Neural progenitor cell (in vitro differentiated cells): Measurements from ENCODE around the gene B3GNT4. TPM values are rescaled to one million over a fixed set of nuclear protein-coding genes. Genes with fewer than 3 reads are reported as not detected.

Source experiments
- DNase-seq: peaks from one replicate; pipeline ENCODE4 v3.0.0-alpha.2; 2016; ENCODE audit warnings: low spot score
- H2AFZ ChIP-seq: fragments of 200-600 bp; sonication (generic); replicated peaks from 2 replicates; pipeline ENCODE4 v1.6.1; 2016; ENCODE audit warnings: antibody characterized with exemption
- H3F3A ChIP-seq: fragments of 200-600 bp; sonication (generic); 2 replicates; pipeline ENCODE4 v1.6.1; 2016; ENCODE audit warnings: antibody characterized with exemption, low read depth
- H3K27ac ChIP-seq: fragments of 200-600 bp; sonication (generic); 2 replicates; pipeline ENCODE4 v1.5.1; 2016; ENCODE audit warnings: mild to moderate bottlenecking
- H3K27me3 ChIP-seq: fragments of 200-600 bp; sonication (generic); 2 replicates; pipeline ENCODE4 v1.6.1; 2016; ENCODE audit warnings: mild to moderate bottlenecking, moderate library complexity
- H3K36me3 ChIP-seq: fragments of 200-600 bp; sonication (generic); 2 replicates; pipeline ENCODE4 v1.5.1; 2016
- H3K4me1 ChIP-seq: fragments of 200-600 bp; sonication (generic); 2 replicates; pipeline ENCODE4 v1.6.1; 2016; ENCODE audit warnings: mixed run types
- H3K4me2 ChIP-seq: fragments of 200-600 bp; sonication (generic); 2 replicates; pipeline ENCODE4 v1.6.1; 2016
- H3K4me3 ChIP-seq: fragments of 200-600 bp; sonication (generic); 2 replicates; pipeline ENCODE4 v1.5.1; 2016
- H3K79me2 ChIP-seq: fragments of 200-600 bp; sonication (generic); 2 replicates; pipeline ENCODE4 v1.6.1; 2016; ENCODE audit warnings: low read depth
- H3K9ac ChIP-seq: fragments of 200-600 bp; sonication (generic); 2 replicates; pipeline ENCODE4 v1.6.1; 2016
- H3K9me3 ChIP-seq: fragments of 200-600 bp; sonication (generic); 2 replicates; pipeline ENCODE4 v1.5.1; 2016; ENCODE audit warnings: low read depth
- H4K20me1 ChIP-seq: fragments of 200-600 bp; sonication (generic); 2 replicates; pipeline ENCODE4 v1.6.1; 2016; ENCODE audit warnings: low read depth
- H3K27ac Mint-ChIP-seq: 3 replicates; pipeline ENCODE4 v1.8.0; 2021; ENCODE audit warnings: mixed read lengths
- H3K27me3 Mint-ChIP-seq: 2 replicates; pipeline ENCODE4 v1.8.0; 2022; ENCODE audit warnings: low read depth, mild to moderate bottlenecking, inconsistent platforms, moderate library complexity, mixed read lengths; ENCODE audit not compliant: insufficient read depth
- H3K36me3 Mint-ChIP-seq: 3 replicates; pipeline ENCODE4 v1.8.0; 2021; ENCODE audit warnings: mixed read lengths
- H3K4me1 Mint-ChIP-seq: 3 replicates; pipeline ENCODE4 v1.8.0; 2021; ENCODE audit warnings: mixed read lengths
- H3K4me3 Mint-ChIP-seq: 3 replicates; pipeline ENCODE4 v1.8.0; 2021; ENCODE audit warnings: mild to moderate bottlenecking, moderate library complexity, mixed read lengths
- H3K9me3 Mint-ChIP-seq: 3 replicates; pipeline ENCODE4 v1.8.0; 2020; ENCODE audit warnings: mixed read lengths
- EZH2 ChIP-seq: fragments of 200-600 bp; sonication (generic); IDR thresholded peaks from 2 replicates; pipeline ENCODE4 v1.6.1; 2017; ENCODE audit warnings: antibody characterized with exemption, mild to moderate bottlenecking, moderate library complexity
- EZH2phosphoT487 ChIP-seq: fragments of 200-600 bp; sonication (generic); IDR thresholded peaks from 2 replicates; pipeline ENCODE4 v1.6.1; 2017; ENCODE audit warnings: antibody characterized with exemption
- total RNA-seq: library from RNA; depleted of rRNA; stranded (reverse); fragments of >200 nt; gene quantifications from 2 replicates; pipeline ENCODE4 v1.2.3, GENCODE V29; 2015; ENCODE audit warnings: low replicate concordance
- TF ChIP-seq, protein P1 (sequence below): fragments of 200-600 bp; sonication (generic); IDR thresholded peaks from 2 replicates; pipeline ENCODE4 v1.5.1; 2017; ENCODE audit warnings: antibody characterized with exemption, mild to moderate bottlenecking

Gene B3GNT4
- total RNA-seq, 1 donor from 2014 or later: 0.30 TPM

DNA sequence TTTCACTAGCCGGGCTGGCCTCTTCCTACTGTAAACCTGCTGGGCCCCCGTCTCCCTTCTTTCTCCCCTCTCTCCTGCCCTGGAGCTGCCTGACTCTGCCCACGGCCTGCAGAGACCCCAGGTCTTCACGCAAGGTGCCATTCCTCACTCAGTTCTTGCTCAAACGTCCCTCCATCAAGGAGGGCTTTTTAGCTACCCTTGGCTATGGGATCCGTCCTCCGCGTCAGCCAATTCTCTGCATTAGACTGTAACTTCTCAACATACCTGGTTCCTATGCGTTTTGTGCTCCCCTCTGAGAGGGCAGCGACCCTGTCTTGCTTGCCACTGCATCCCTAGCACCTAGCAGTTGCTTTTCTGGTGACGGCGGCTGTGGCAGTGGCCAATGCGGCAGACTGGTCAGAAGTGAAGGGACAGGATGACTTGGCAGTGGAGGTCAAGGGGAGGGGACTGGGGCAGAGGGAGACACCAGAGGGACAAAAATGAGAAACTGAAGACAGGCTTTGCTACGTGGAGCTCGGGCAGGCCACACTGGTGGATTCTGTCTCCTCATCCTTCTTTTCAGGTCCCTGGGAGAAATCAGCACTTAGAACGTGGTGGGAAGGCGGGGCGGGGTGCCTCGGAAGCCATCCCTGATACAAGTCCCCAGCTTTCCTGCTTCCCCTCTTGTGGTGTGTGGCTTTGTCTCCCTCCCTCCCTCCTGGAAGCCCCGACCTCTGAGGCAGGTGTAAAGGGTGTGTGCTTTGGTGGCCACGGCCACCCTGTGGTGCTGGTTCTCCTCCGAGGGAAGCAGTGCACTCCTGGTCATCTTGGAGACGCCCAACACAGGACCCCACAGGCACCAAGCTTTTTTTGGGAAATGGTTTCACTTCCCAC is 1.8 kb downstream of the B3GNT4 start:
- H3K4me1 ChIP-seq: peaks cover 3% of the 10 kb centered on the region
- Mint-ChIP-seq H3K4me3 (peak overlapping the region; percentile 79), H3K27ac (no peak overlapping the region), H3K9me3 (no peaks in the 10 kb centered on the region), H3K27me3 (peaks cover 39% of the 10 kb centered on the region), H3K4me1 (peaks cover 9% of the 10 kb centered on the region), H3K36me3 (peaks cover 16% of the 10 kb centered on the region)
- H3F3A ChIP-seq: peaks cover 50% of the 10 kb centered on the region
- no peak for DNase-seq
- no peaks in the 10 kb centered on the region for H3K9me3 ChIP-seq
- no peaks in the 10 kb centered on the region for H3K79me2 ChIP-seq
- no peak overlapping the region for H3K9ac ChIP-seq
- H3K4me2 ChIP-seq: peak overlapping the region; percentile 79
- TF ChIP-seq EZH2phosphoT487 (no peak), EZH2 (no peak)
- TF ChIP-seq, protein P1, sequence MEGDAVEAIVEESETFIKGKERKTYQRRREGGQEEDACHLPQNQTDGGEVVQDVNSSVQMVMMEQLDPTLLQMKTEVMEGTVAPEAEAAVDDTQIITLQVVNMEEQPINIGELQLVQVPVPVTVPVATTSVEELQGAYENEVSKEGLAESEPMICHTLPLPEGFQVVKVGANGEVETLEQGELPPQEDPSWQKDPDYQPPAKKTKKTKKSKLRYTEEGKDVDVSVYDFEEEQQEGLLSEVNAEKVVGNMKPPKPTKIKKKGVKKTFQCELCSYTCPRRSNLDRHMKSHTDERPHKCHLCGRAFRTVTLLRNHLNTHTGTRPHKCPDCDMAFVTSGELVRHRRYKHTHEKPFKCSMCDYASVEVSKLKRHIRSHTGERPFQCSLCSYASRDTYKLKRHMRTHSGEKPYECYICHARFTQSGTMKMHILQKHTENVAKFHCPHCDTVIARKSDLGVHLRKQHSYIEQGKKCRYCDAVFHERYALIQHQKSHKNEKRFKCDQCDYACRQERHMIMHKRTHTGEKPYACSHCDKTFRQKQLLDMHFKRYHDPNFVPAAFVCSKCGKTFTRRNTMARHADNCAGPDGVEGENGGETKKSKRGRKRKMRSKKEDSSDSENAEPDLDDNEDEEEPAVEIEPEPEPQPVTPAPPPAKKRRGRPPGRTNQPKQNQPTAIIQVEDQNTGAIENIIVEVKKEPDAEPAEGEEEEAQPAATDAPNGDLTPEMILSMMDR: no peak
- H3K36me3 ChIP-seq: peaks cover 7% of the 10 kb centered on the region
- no peak overlapping the region for H3K4me3 ChIP-seq
- peaks cover 54% of the 10 kb centered on the region for H3K27me3 ChIP-seq
- no peak overlapping the region for H2AFZ ChIP-seq
- H3K27ac ChIP-seq: no peak overlapping the region
- H4K20me1 ChIP-seq: peaks cover 48% of the 10 kb centered on the region

DNA sequence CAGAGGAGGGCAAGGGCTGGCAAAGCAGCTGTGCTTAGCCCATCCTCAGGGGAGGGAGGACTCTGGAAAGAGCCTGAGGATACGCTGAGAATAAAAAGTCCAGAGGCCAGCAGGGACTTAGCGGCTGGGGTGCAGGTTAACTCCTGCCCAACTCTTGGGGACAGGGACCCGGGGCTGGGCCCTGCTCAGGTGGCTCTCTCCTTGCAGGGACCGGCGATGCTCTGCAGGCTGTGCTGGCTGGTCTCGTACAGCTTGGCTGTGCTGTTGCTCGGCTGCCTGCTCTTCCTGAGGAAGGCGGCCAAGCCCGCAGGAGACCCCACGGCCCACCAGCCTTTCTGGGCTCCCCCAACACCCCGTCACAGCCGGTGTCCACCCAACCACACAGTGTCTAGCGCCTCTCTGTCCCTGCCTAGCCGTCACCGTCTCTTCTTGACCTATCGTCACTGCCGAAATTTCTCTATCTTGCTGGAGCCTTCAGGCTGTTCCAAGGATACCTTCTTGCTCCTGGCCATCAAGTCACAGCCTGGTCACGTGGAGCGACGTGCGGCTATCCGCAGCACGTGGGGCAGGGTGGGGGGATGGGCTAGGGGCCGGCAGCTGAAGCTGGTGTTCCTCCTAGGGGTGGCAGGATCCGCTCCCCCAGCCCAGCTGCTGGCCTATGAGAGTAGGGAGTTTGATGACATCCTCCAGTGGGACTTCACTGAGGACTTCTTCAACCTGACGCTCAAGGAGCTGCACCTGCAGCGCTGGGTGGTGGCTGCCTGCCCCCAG is 2.8 kb downstream of the B3GNT4 start:
- H3K4me3 Mint-ChIP-seq: no peak overlapping the region
- Histone ChIP-seq H3K4me2 (no peak overlapping the region), H3K4me1 (peaks cover 3% of the 10 kb centered on the region), H3K9me3 (no peaks in the 10 kb centered on the region), H3K4me3 (no peak overlapping the region), H3K27me3 (peaks cover 54% of the 10 kb centered on the region), H2AFZ (no peak overlapping the region), H3K27ac (no peak overlapping the region), H3K79me2 (no peaks in the 10 kb centered on the region), H4K20me1 (peaks cover 48% of the 10 kb centered on the region), H3K36me3 (peaks cover 12% of the 10 kb centered on the region), H3F3A (peaks cover 50% of the 10 kb centered on the region), H3K9ac (no peak overlapping the region)
- H3K36me3 Mint-ChIP-seq: peaks cover 16% of the 10 kb centered on the region
- H3K27me3 Mint-ChIP-seq: peaks cover 39% of the 10 kb centered on the region
- DNase-seq: no peak
- H3K9me3 Mint-ChIP-seq: no peaks in the 10 kb centered on the region
- H3K27ac Mint-ChIP-seq: no peak overlapping the region
- TF ChIP-seq, protein P1: no peak
- TF ChIP-seq EZH2phosphoT487: no peak
- no peak for TF ChIP-seq EZH2
- peaks cover 9% of the 10 kb centered on the region for H3K4me1 Mint-ChIP-seq

DNA sequence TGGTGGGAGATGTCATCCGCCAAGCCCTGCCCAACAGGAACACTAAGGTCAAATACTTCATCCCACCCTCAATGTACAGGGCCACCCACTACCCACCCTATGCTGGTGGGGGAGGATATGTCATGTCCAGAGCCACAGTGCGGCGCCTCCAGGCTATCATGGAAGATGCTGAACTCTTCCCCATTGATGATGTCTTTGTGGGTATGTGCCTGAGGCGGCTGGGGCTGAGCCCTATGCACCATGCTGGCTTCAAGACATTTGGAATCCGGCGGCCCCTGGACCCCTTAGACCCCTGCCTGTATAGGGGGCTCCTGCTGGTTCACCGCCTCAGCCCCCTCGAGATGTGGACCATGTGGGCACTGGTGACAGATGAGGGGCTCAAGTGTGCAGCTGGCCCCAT is 3.5 kb downstream of the B3GNT4 start:
- no peak overlapping the region for H2AFZ ChIP-seq
- Mint-ChIP-seq H3K36me3 (peaks cover 16% of the 10 kb centered on the region), H3K4me3 (no peak overlapping the region), H3K27me3 (peaks cover 32% of the 10 kb centered on the region), H3K4me1 (peaks cover 9% of the 10 kb centered on the region), H3K9me3 (no peaks in the 10 kb centered on the region), H3K27ac (no peak overlapping the region)
- TF ChIP-seq, protein P1: no peak
- no peak for TF ChIP-seq EZH2phosphoT487
- TF ChIP-seq EZH2: no peak
- H3K27ac ChIP-seq: no peak overlapping the region
- peaks cover 15% of the 10 kb centered on the region for H3K36me3 ChIP-seq
- H3K27me3 ChIP-seq: peaks cover 47% of the 10 kb centered on the region
- H3K9me3 ChIP-seq: no peaks in the 10 kb centered on the region
- no peaks in the 10 kb centered on the region for H3K79me2 ChIP-seq
- H3K4me1 ChIP-seq: peaks cover 3% of the 10 kb centered on the region
- H3K4me2 ChIP-seq: no peak overlapping the region
- no peak for DNase-seq
- H4K20me1 ChIP-seq: peaks cover 48% of the 10 kb centered on the region
- H3K9ac ChIP-seq: no peak overlapping the region
- H3K4me3 ChIP-seq: no peak overlapping the region
- H3F3A ChIP-seq: peaks cover 50% of the 10 kb centered on the region
